Measurements from ENCODE around the gene PSMB9. TPM values are rescaled to one million over a fixed set of nuclear protein-coding genes. Genes with fewer than 3 reads are reported as not detected.

PSMB9 gene
- polyA plus RNA-seq, 1 experiment: 34.8 TPM

DNA sequence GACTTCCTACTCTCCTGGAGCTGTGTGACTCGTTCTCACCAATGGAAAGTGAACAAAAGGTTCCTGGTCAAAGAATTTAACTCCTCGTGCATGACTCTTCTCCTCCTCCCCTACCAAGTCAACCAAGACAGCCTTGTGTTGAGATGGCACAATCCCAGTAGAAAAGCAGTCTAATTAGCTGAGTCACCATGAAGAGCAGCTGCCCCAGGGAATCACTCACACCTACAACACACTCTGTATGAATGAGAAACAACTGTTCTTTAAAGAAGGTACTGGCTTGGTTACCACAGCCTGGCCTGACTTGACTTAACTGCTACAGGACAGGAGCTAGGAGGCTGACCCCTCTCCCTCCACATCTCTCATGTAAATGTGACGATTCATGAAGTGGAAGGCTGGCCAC, 34.3 kb upstream of the PSMB9 start:
- H3K27ac ChIP-seq (ENCODE audit: low read depth, low read length): no peak overlapping the region
- H3K27me3 ChIP-seq (ENCODE audit: control insufficient read depth, insufficient read depth, low read length): peaks cover 11% of the 10 kb centered on the region
- POLR2A ChIA-PET: no interaction called here
- TF ChIP-seq, protein P1, sequence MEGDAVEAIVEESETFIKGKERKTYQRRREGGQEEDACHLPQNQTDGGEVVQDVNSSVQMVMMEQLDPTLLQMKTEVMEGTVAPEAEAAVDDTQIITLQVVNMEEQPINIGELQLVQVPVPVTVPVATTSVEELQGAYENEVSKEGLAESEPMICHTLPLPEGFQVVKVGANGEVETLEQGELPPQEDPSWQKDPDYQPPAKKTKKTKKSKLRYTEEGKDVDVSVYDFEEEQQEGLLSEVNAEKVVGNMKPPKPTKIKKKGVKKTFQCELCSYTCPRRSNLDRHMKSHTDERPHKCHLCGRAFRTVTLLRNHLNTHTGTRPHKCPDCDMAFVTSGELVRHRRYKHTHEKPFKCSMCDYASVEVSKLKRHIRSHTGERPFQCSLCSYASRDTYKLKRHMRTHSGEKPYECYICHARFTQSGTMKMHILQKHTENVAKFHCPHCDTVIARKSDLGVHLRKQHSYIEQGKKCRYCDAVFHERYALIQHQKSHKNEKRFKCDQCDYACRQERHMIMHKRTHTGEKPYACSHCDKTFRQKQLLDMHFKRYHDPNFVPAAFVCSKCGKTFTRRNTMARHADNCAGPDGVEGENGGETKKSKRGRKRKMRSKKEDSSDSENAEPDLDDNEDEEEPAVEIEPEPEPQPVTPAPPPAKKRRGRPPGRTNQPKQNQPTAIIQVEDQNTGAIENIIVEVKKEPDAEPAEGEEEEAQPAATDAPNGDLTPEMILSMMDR (IDR thresholded peaks at IDR 0.05; ENCODE audit: low read depth, low read length): no peak
- H3K4me3 ChIP-seq (ENCODE audit: low read depth, low read length): no peak overlapping the region
- H3K9me3 ChIP-seq (ENCODE audit: control insufficient read depth, insufficient read depth, low read length): no peaks in the 10 kb centered on the region
- DNase-seq (ENCODE audit: low read depth, low spot score): no peak
- CTCF ChIA-PET: interaction anchor here (4.5 to 10.3 kb wide), 2 partner anchors 19 to 48 kb away, joined by 24 to 103 read pairs; partner anchors contain the start of gene TAP2

DNA sequence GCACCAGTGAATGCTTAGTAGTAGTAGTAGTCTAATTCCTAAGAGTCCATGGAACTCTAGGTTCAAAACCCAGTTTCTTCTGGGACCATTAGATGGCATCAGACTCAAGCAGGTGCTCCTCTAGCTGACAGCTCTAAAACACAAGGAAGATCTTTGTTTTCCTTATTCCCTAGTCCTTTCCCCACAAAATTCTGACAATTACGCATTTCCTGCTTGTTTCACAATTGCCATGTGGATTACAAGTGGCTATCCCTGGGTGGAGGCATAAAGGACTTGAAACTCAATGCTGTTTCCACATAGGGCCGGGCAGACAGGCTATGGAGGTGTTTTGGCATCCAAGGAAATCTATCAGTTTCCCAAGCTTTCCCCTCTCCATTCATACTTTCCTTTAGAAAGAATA, 28.0 kb upstream of the PSMB9 start:
- ChIA-PET POLR2A (interaction anchor here (0.8 to 1.5 kb wide), 2 partner anchors 12 to 146 kb away, joined by 3 to 5 read pairs; partner anchors contain the start of gene TAP2), CTCF (interaction anchor here (0.6 to 10.3 kb wide), 9 partner anchors 13 to 159 kb away, joined by 3 to 103 read pairs (median 5); partner anchors contain the start of genes PSMB9, TAP1 and TAP2)
- no peaks in the 10 kb centered on the region for H3K9me3 ChIP-seq (ENCODE audit: control insufficient read depth, insufficient read depth, low read length)
- TF ChIP-seq, protein P1 (IDR thresholded peaks at IDR 0.05; ENCODE audit: low read depth, low read length): peak; percentile 52
- no peak overlapping the region for H3K27ac ChIP-seq (ENCODE audit: low read depth, low read length)
- no peak overlapping the region for H3K4me3 ChIP-seq (ENCODE audit: low read depth, low read length)
- DNase-seq (ENCODE audit: low read depth, low spot score): no peak
- no peaks in the 10 kb centered on the region for H3K27me3 ChIP-seq (ENCODE audit: control insufficient read depth, insufficient read depth, low read length)

DNA sequence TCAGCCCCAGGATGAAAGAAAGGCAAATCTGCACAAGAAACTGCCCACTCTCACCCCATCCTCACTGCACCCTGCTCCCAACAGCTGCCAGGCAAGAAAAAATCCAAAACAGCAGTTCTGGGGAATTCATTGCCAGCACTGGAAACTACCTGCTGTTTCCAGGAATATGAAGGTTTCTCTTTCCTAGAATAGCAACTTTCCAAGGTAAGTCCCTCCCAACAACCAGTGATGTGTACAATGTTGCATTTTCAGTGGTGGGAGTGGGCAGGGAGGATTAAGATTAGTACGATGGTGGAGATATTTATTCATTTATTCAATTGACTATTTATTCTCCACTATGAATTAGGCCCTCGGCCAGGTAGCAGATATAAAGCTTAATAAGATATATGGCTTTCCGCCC, 27.0 kb upstream of the PSMB9 start:
- POLR2A ChIA-PET: no interaction called here
- H3K27ac ChIP-seq (ENCODE audit: low read depth, low read length): no peak overlapping the region
- DNase-seq (ENCODE audit: low read depth, low spot score): no peak
- CTCF ChIA-PET: interaction anchor here (1.1 to 10.3 kb wide), 5 partner anchors 12 to 41 kb away, joined by 3 to 103 read pairs (median 8); partner anchors contain the start of genes PSMB9, TAP1 and TAP2
- TF ChIP-seq, protein P1 (IDR thresholded peaks at IDR 0.05; ENCODE audit: low read depth, low read length): no peak
- no peaks in the 10 kb centered on the region for H3K27me3 ChIP-seq (ENCODE audit: control insufficient read depth, insufficient read depth, low read length)
- H3K4me3 ChIP-seq (ENCODE audit: low read depth, low read length): no peak overlapping the region
- no peaks in the 10 kb centered on the region for H3K9me3 ChIP-seq (ENCODE audit: control insufficient read depth, insufficient read depth, low read length)

DNA sequence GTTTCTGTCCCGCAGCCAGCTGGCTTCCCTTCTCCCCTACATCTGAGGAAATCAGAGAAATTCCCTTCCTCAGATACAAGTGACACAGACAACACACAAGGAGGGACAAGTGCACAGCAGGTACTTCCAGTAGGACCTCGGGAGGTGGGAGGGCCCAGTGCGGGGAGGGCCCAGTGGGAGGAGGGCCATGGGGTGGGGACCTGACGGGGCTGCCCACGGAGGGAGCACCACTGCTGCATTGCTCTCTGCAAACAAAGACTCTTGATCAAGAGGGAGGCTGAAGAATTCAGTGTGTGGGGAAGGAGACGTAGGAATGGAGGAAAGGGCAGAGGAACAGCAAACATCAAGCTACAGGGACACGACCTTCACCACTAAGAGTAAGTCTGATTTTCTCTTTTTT, 24.5 kb upstream of the PSMB9 start:
- Histone ChIP-seq H3K9me3 (ENCODE audit: control insufficient read depth, insufficient read depth, low read length) (no peaks in the 10 kb centered on the region), H3K4me3 (ENCODE audit: low read depth, low read length) (no peak overlapping the region), H3K27me3 (ENCODE audit: control insufficient read depth, insufficient read depth, low read length) (no peaks in the 10 kb centered on the region), H3K27ac (ENCODE audit: low read depth, low read length) (no peak overlapping the region)
- DNase-seq (ENCODE audit: low read depth, low spot score): no peak
- ChIA-PET POLR2A (no interaction called here), CTCF (interaction anchor here (5.7 kb wide), 1 partner anchor 39 kb away, joined by 87 read pairs; no protein-coding TSS in a partner anchor)
- TF ChIP-seq, protein P1 (IDR thresholded peaks at IDR 0.05; ENCODE audit: low read depth, low read length): no peak

DNA sequence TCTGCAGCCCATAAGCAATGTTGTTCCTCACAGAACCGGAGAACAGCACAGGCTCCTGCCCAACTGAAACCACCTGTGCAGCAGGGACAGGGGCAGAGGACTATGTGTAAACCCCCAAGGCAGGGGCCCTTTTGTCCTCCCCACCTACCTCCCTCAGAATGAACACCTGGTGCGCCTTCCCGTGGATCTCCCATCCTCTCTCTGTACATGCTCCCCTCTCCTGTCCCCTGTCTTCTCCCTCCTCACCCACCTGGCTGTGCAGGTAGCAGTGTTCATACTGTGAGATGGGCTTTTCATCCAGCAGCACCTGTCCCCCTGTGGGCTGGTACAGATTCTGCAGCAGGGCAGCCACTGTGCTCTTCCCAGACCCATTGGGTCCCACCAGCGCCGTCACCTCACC, 24.0 kb upstream of the PSMB9 start:
- CTCF ChIA-PET: no interaction called here
- no peaks in the 10 kb centered on the region for H3K27me3 ChIP-seq (ENCODE audit: control insufficient read depth, insufficient read depth, low read length)
- POLR2A ChIA-PET: no interaction called here
- TF ChIP-seq, protein P1 (IDR thresholded peaks at IDR 0.05; ENCODE audit: low read depth, low read length): no peak
- H3K27ac ChIP-seq (ENCODE audit: low read depth, low read length): no peak overlapping the region
- DNase-seq (ENCODE audit: low read depth, low spot score): no peak
- H3K4me3 ChIP-seq (ENCODE audit: low read depth, low read length): no peak overlapping the region
- H3K9me3 ChIP-seq (ENCODE audit: control insufficient read depth, insufficient read depth, low read length): no peaks in the 10 kb centered on the region
